Duodenal mucosa (tissue), 2 donors: ENCODE results near the gene SOX4.

Source experiments
- H3K27ac ChIP-seq: one replicate; pipeline ENCODE4 v1.7.0; 2013; ENCODE audit warnings: low read depth, low read length
- H3K27me3 ChIP-seq, 2 donors: one replicate each; pipeline ENCODE4 v1.7.0; 2013; ENCODE audit warnings: low read length in 2 of 2, control low read depth in 1 of 2; ENCODE audit not compliant: insufficient read depth in 2 of 2, control insufficient read depth in 1 of 2
- H3K36me3 ChIP-seq, 2 donors: one replicate each; pipeline ENCODE4 v1.7.0; 2013; ENCODE audit warnings: low read length in 2 of 2, control low read depth in 1 of 2; ENCODE audit not compliant: insufficient read depth in 2 of 2, control insufficient read depth in 1 of 2
- H3K4me1 ChIP-seq, 2 donors: one replicate each; pipeline ENCODE4 v1.7.0; 2013; ENCODE audit warnings: low read length in 2 of 2, control low read depth in 1 of 2; ENCODE audit not compliant: insufficient read depth in 2 of 2, control insufficient read depth in 1 of 2
- H3K4me3 ChIP-seq, 2 donors: one replicate each; pipeline ENCODE4 v1.7.0; 2013; ENCODE audit warnings: low read length in 2 of 2, low read depth in 1 of 2
- H3K9ac ChIP-seq, 2 donors: one replicate each; pipeline ENCODE4 v1.7.0; 2013; ENCODE audit warnings: low read length in 2 of 2, low read depth in 1 of 2
- H3K9me3 ChIP-seq, 2 donors: one replicate each; pipeline ENCODE4 v1.7.0; 2013; ENCODE audit warnings: low read length in 2 of 2, control low read depth in 1 of 2; ENCODE audit not compliant: control insufficient read depth in 1 of 2

SOX4 gene

GRCh38 chr6:21636876-21637275, 43.3 kb downstream of the SOX4 start:
- Histone ChIP-seq H3K4me1 (no peaks in the 10 kb centered on the region), H3K4me3 (no peak overlapping the region), H3K27me3 (no peaks in the 10 kb centered on the region), H3K9me3 (no peaks in the 10 kb centered on the region), H3K9ac (no peak overlapping the region), H3K27ac (no peak overlapping the region), H3K36me3 (no peaks in the 10 kb centered on the region)

GRCh38 chr6:21639316-21639715, 45.8 kb downstream of the SOX4 start:
- no peaks in the 10 kb centered on the region for H3K9me3 ChIP-seq
- H3K27me3 ChIP-seq = no peaks in the 10 kb centered on the region
- no peaks in the 10 kb centered on the region for H3K36me3 ChIP-seq
- H3K27ac ChIP-seq = no peak overlapping the region
- H3K4me1 ChIP-seq = no peaks in the 10 kb centered on the region
- no peak overlapping the region for H3K9ac ChIP-seq
- H3K4me3 ChIP-seq = no peak overlapping the region
